ENCODE results near the gene NAXE.
"Not testable (repeated sequence)": the region's sequence is repeated elsewhere in the genome, so short reads cannot be mapped to it uniquely, and the experiment has no call there.

The NAXE gene

GRCh38 chr1:156591432-156592157 lies at the start of gene NAXE:
Gene NAXE, plus strand, starts transcription at chr1:156591776. Its CDS starts 29 bp downstream, at chr1:156591805.
- DNase-seq: peak; percentile 76 to 79
- peak; percentile 75 for TF ChIP-seq POLR2A (IDR thresholded peaks at IDR 0.05; ENCODE audit: low read length)
- TF ChIP-seq GATA1 (IDR thresholded peaks at IDR 0.05; ENCODE audit: low read depth, low read length): no peak

- DNase-seq: no peak
- no peak for TF ChIP-seq POLR2A (IDR thresholded peaks at IDR 0.05; ENCODE audit: low read length)
- TF ChIP-seq GATA1 (IDR thresholded peaks at IDR 0.05; ENCODE audit: low read depth, low read length): no peak
Measured at GRCh38 chr1:156543066-156543465, 48.5 kb upstream of the NAXE start.

DNA sequence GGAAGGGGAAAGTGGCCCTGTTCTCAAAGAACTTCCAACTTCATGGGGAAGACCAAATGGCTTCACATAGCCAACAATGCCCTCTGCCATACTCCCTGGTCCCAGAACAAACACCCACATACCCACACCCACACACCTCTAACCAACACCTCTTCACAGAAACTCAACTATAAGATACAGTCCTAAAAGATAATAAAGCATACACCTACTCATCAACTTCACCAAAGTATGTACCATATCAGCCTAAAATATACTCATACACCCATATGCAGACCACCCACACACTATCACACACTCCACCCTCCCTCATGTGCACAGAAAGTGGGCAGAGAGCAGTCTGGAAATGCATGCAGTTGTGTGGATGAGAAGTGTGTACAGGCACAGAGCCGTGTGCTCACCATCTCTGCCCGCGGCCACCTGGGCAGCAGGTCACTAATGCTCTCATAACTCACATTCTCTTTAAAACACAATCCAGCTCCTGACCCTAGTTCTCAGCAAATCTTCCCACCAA lies 46.9 kb upstream of the NAXE start:
- no peak for DNase-seq
- no peak for TF ChIP-seq GATA1 (IDR thresholded peaks at IDR 0.05; ENCODE audit: low read depth, low read length)
- no peak for TF ChIP-seq POLR2A (IDR thresholded peaks at IDR 0.05; ENCODE audit: low read length)

DNA sequence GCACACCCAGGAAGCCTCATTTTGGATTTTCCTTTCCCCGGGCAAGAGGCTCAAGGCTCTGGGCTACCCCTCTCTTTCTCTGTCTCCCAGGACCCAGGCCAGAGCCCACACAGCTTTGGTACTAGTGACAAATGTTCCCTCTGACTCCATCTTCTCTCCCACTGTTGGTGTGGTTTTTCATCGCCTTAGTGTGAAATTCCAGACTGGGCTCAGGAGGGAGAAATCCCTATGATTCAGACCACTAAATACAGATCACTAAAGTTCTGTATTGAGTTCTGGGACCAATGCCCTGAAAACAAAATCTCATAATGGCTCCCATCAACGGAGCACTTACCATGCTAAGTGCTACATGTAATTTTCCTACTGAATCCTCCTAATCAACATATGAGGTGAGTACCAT lies 45.3 kb upstream of the NAXE start:
- no peak for TF ChIP-seq POLR2A (IDR thresholded peaks at IDR 0.05; ENCODE audit: low read length)
- no peak for TF ChIP-seq GATA1 (IDR thresholded peaks at IDR 0.05; ENCODE audit: low read depth, low read length)

GRCh38 chr1:156547434-156547833 lies 44.1 kb upstream of the NAXE start:
- DNase-seq: no peak

More for the DNA sequence above, 45.3 kb upstream of the NAXE start:
- DNase-seq: no peak

DNA sequence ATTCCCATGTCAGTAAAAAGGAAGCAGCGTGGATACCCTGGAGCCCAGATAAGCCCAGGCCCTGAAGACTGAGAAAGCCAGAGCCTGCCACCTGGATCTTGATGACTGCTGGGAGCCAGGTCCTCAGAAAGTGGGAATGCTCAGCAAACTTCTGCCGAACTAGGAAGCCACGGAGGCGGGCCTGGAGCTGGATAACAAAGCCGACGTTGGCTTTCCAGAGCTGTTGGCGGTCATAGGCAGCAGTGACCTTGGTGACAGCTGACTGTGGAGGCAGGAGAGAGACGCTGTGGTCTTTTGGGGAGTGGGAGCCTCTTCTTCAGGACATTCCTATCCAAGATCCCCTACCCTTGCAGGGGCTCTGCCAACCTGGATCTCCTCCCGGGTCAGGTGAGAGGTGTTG lies 43.6 kb upstream of the NAXE start:
- TF ChIP-seq GATA1 (IDR thresholded peaks at IDR 0.05; ENCODE audit: low read depth, low read length) (no peak), POLR2A (IDR thresholded peaks at IDR 0.05; ENCODE audit: low read length) (no peak)
- DNase-seq: no peak

More at GRCh38 chr1:156547434-156547833, 44.1 kb upstream of the NAXE start:
- TF ChIP-seq POLR2A (IDR thresholded peaks at IDR 0.05; ENCODE audit: low read length) (no peak), GATA1 (IDR thresholded peaks at IDR 0.05; ENCODE audit: low read depth, low read length) (no peak)

DNA sequence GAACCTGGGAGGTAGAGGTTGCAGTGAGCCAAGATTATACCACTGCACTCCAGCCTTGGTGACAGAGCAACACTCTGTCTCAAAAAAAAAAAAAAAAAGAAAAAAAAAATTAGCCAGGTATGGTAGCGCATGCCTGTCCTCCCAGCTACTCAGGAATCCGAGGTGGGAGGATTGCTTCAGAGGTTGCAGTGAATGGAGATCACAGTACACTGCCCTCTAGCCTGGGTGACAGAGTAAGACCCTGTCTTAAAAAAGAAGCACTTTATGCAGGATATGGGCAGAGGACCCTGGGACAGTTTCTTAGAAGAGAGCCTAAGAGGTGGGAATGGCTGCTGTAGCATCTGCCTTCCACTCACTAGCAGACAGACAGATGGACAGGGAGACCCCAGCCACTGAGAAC lies 42.2 kb upstream of the NAXE start:
- DNase-seq: no peak
- TF ChIP-seq GATA1 (IDR thresholded peaks at IDR 0.05; ENCODE audit: low read depth, low read length) (no peak), POLR2A (IDR thresholded peaks at IDR 0.05; ENCODE audit: low read length) (no peak)

DNA sequence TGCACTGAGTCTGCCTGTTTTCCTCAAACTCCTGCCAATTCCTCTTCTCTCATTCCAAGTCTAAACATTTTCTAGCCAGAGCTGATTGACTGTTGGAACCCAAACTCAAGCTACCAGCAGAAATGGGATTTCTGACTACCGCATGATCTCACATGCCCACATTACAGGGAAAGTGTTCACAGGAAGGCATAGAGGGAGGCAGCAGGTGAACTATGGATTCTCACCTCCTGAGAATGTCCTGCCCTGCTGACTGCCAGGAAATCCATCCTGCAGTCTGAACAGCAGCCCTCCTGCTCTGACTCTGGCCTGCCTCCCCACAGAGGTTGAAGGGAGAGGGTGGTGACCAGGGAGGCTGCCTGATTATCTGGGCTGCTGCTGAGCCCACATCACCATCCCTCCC lies 41.7 kb upstream of the NAXE start:
- no peak for TF ChIP-seq POLR2A (IDR thresholded peaks at IDR 0.05; ENCODE audit: low read length)
- TF ChIP-seq GATA1 (IDR thresholded peaks at IDR 0.05; ENCODE audit: low read depth, low read length): no peak
- DNase-seq: no peak

DNA sequence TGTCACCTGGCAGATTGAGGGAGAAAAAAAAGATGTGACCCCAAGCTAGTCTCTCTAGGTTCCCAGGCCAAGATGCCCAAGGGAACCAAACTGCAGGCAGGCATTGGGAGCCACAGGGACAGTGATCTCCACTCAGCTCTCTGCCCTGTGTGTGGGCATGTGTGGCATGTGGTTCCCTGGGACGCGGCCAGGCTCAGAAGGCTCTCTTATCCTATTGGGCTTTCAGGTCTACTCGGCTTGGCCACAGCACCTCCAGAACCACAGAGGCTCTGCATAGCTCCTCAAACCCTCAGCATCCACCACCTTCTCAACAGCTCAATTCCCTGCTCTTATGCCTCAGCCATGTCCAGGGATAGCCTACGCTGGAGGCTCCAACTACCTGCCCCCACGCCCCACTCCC lies 41.2 kb upstream of the NAXE start:
- no peak for DNase-seq
- TF ChIP-seq POLR2A (IDR thresholded peaks at IDR 0.05; ENCODE audit: low read length) (no peak), GATA1 (IDR thresholded peaks at IDR 0.05; ENCODE audit: low read depth, low read length) (no peak)

GRCh38 chr1:156551066-156551643 lies 40.4 kb upstream of the NAXE start:
- TF ChIP-seq GATA1 (IDR thresholded peaks at IDR 0.05; ENCODE audit: low read depth, low read length) (no peak), POLR2A (IDR thresholded peaks at IDR 0.05; ENCODE audit: low read length) (no peak)
- DNase-seq: no peak

GRCh38 chr1:156551869-156552268 lies 39.7 kb upstream of the NAXE start:
- TF ChIP-seq GATA1 (IDR thresholded peaks at IDR 0.05; ENCODE audit: low read depth, low read length) (no peak), POLR2A (IDR thresholded peaks at IDR 0.05; ENCODE audit: low read length) (no peak)
- DNase-seq: no peak

GRCh38 chr1:156552518-156552917 lies 39.1 kb upstream of the NAXE start:
- no peak for DNase-seq
- no peak for TF ChIP-seq POLR2A (IDR thresholded peaks at IDR 0.05; ENCODE audit: low read length)
- TF ChIP-seq GATA1 (IDR thresholded peaks at IDR 0.05; ENCODE audit: low read depth, low read length): no peak

- DNase-seq: not testable (repeated sequence)
Measured at GRCh38 chr1:156552937-156553336, 38.6 kb upstream of the NAXE start.

DNA sequence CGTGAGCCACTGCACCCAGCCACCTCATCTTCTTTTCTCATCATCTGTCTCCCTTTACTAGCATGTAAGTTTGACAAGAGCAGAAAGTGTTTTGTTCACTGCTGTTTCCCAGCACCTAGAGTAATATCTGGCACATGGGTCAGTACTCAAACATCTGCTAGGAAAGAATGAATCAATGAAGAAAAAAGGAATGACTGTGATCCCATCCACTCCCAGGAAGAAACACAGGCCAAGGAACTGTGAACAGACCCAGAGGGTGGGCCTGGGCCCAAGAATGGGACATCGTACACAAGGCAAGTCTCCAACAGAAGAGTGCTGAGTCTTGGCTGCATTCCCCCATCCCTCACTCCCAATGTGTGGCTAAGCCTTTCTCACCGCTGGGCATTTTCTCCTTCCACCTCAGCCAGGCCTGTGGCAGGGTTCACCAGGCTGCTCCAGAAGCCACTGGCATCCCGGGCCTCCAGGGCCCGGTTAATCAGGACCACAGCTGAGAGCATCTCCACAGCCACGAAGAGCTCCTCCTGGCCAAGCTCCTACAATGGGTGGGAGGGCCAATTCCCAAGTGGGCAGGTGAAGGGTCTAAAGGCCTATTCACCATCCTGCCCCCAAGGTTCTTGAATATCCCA lies 37.6 kb upstream of the NAXE start:
- TF ChIP-seq GATA1 (IDR thresholded peaks at IDR 0.05; ENCODE audit: low read depth, low read length): no peak
- no peak for TF ChIP-seq POLR2A (IDR thresholded peaks at IDR 0.05; ENCODE audit: low read length)
- DNase-seq: no peak

DNA sequence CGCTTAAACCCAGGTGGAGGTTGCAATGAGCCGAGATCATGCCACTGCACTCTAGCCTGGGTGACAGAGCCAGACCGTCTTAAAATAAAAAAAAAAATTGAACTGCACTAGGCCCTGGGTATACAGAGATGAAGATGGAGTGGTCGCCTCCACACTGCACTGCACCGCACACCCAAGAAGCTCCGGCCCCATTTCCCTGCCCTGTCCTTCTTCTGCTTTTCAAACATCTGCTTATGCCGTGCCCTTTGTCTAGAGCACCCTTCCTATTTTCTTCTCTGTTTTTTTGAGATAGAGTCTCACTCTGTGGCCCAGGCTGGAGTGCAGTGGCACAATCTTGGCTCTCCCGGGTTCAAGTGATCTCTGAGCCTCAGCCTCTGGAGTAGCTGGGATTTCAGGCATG lies 36.6 kb upstream of the NAXE start:
- no peak for TF ChIP-seq GATA1 (IDR thresholded peaks at IDR 0.05; ENCODE audit: low read depth, low read length)
- TF ChIP-seq POLR2A (IDR thresholded peaks at IDR 0.05; ENCODE audit: low read length): no peak

More for the DNA sequence above, 36.6 kb upstream of the NAXE start:
- DNase-seq: no peak

All from erythroblast (primary cell).